Measurements from ENCODE around the gene RPUSD4. TPM values are rescaled to one million over a fixed set of nuclear protein-coding genes. Genes with fewer than 3 reads are reported as not detected.

Gene RPUSD4
- total and polyA plus RNA-seq, 9 of the 15 experiments (the other 6 are each of a cell fraction or from before 2014, with no cell fraction given): 27.4 to 56.2 (median 44.6) TPM

GRCh38 chr11:126181939-126182730 is 29.3 kb downstream of the RPUSD4 start:
- H3K27me3 ChIP-seq (ENCODE audit: control insufficient read depth in 2 of 2, insufficient read depth in 2 of 2, low read length in 2 of 2): peaks cover 2 to 5% of the 10 kb centered on the region in 2 experiments; a peak in 2 of 5 replicates
- no peaks in the 10 kb centered on the region for H4K20me1 ChIP-seq (replicated peaks; ENCODE audit: control insufficient read depth, insufficient read depth, low read length)
- H3K9me3 ChIP-seq (replicated peaks; ENCODE audit: control insufficient read depth, insufficient read depth, low read depth, low read length): peaks cover 3% of the 10 kb centered on the region; the same call in 1 of the 2 replicates
- FAIRE-seq (no peak), ATAC-seq (peak; percentile 52), DNase-seq (ENCODE audit: extremely low read depth in 1 of 4, low spot score in 3 of 4) (no peak)
- H3K27ac ChIP-seq (ENCODE audit: extremely low read depth, low read depth, low read length): no peak overlapping the region
- no peaks in the 10 kb centered on the region for H3K9me1 ChIP-seq (ENCODE audit: control insufficient read depth, insufficient read depth, low read length)
- ChIA-PET POLR2A (no interaction called here), CTCF (ENCODE audit: low intra/inter-chr PET ratio) (no interaction called here)
- no peaks in the 10 kb centered on the region for H3K4me1 ChIP-seq (replicated peaks in 1 of 2; ENCODE audit: control insufficient read depth in 2 of 2, insufficient read depth in 2 of 2, low read length in 2 of 2)
- WGBS (ENCODE audit: insufficient coverage, low coverage, missing lambda C conversion rate): 25% methylated on average over 7 of the region's 13 CpGs
- H3K4me2 ChIP-seq (ENCODE audit: insufficient read depth, low read length): no peak overlapping the region
- H3K36me3 ChIP-seq (ENCODE audit: control insufficient read depth, insufficient read depth, low read length): no peaks in the 10 kb centered on the region
- no peak for TF ChIP-seq CEBPG (CRISPR knock-in tag; IDR thresholded peaks at IDR 0.05)
- no peak for TF ChIP-seq CEBPG (tag; conservative IDR thresholded peaks at IDR 0.05 in 1 of 2, IDR thresholded peaks at IDR 0.05 in 1 of 2)
- no peak for TF ChIP-seq IRF9 (tag; IDR thresholded peaks at IDR 0.05)
- no peak for TF ChIP-seq BCL6 (CRISPR knock-in tag; IDR thresholded peaks at IDR 0.05)
- no peak for TF ChIP-seq PTBP1 (IDR thresholded peaks at IDR 0.05; ENCODE audit: low read depth, low read length)
- TF ChIP-seq COPS2 (conservative IDR thresholded peaks at IDR 0.05): no peak
- no peak for TF ChIP-seq ETS2 (tag; IDR thresholded peaks at IDR 0.05; ENCODE audit: borderline replicate concordance, poor library complexity, severe bottlenecking)
- no peak for TF ChIP-seq MAZ (CRISPR knock-in tag; conservative IDR thresholded peaks at IDR 0.05 in 1 of 2, IDR thresholded peaks at IDR 0.05 in 1 of 2)
- no peak for TF ChIP-seq ZEB2 (IDR thresholded peaks at IDR 0.05)
- no TSS peak for BruUV-seq (replicated peaks)
- intact Hi-C loops (cut with micrococcal nuclease): no loop called here
- no peak overlapping the region for H3K9ac ChIP-seq (ENCODE audit: insufficient read depth in 1 of 2, low read depth in 2 of 2, low read length in 2 of 2)
- in situ Hi-C loops (cut with MboI): no loop called here
- no peak overlapping the region for H3K4me3 ChIP-seq
- no peak overlapping the region for H2AFZ ChIP-seq (ENCODE audit: low read depth, low read length)
- H3K79me2 ChIP-seq (ENCODE audit: control insufficient read depth, insufficient read depth, low read length): no peaks in the 10 kb centered on the region

All from K562 (cell line).